Activated CD4-positive, CD25-positive, alpha-beta regulatory T cell (primary cell): Measurements from ENCODE around the gene PGGHG.
"Not testable (repeated sequence)": the region's sequence is repeated elsewhere in the genome, so short reads cannot be mapped to it uniquely, and the experiment has no call there.

Experiments
- DNase-seq, 4 experiments: peaks; one replicate each; lab custom pipeline; 2025; lab: John Stamatoyannopoulos, UW

PGGHG gene

DNA sequence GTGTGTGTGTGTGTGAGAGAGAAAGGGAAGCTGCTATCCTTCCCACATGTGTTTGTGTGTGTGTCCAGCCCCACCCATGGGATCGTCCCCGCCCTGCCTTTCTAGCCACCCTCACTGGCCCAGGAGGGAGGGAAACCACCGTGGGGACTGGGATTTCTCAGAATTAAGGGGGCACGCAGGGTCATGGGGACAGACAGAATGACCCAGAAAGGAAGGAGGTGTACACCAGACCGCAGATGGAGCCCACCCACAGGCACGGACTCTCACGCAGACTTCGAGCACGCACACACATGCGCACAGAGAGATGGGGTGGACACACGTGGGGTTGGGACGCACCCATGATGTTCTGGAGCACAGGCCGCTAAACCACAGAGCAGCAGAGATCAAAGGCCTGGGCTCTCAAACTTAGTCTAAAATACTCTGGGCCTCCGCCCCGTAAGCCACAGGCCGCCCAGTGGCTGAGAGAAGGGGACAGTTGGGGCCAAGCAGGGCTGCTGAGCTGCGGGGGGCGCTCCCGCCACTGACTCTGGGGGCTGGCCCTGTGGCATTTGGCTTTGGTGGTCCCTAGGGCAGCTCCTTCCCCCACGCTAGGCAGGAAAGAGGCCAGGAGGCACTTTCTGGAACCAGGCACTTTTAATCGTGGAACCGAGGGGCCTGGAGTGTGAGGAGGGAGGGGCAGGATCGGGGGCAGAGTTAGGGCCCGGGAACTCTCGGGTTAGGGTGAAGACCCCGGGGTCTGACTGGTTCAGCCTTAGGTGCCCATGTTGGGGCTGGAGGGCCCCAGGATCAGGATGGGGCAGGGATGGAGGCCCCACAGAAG is 8.9 kb downstream of the PGGHG start:
- DNase-seq, result no peak

- no peak for DNase-seq
Observed at GRCh38 chr11:298406-299065, 9.6 kb downstream of the PGGHG start.

GRCh38 chr11:299081-299891 is 10.4 kb downstream of the PGGHG start, which contains the start of gene IFITM5:
IFITM5 (minus strand) TSS chr11:299526; CDS start chr11:299490, 36 bp downstream.
- no peak for DNase-seq

DNA sequence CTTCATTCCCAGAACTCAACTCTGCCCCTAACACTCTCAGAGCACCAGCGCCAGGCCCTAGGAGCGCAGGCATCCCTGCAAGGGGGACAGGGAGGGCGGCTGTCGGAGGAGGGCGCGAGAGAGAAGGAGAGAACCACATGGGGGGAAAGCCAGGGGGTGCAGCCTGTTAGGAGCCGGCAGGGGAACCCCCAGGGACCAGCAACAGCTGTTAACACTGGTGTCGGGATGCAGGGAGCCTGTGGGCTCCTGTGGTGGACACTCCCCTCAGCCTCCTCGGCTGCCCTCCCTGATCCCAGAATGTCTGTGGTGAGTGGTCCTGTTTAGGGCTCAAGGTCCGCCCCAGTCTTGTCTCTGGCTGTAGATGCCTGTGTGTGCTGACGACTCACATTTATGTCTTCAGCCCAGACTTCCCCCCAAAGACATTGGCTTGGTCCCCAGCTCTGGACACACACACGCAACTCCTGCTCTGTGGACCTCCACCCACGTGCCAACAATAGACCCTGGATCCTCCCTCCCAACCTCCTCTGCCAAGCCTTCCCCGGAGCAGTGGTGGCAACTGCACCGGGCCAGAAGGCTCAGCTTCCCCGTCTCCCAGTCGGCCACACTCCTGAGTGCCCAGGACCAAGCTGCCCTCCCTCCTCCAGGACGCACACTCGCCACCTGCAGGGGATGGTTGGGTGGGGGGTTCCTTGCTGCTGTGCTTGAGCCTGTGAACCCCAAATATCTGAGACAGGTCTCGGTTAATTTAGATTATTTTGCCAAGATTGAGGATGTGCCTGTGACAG is 11.2 kb downstream of the PGGHG start:
- DNase-seq, result no peak

- no peak for DNase-seq
Observed at GRCh38 chr11:303363-303762, 14.4 kb downstream of the PGGHG start.

DNA sequence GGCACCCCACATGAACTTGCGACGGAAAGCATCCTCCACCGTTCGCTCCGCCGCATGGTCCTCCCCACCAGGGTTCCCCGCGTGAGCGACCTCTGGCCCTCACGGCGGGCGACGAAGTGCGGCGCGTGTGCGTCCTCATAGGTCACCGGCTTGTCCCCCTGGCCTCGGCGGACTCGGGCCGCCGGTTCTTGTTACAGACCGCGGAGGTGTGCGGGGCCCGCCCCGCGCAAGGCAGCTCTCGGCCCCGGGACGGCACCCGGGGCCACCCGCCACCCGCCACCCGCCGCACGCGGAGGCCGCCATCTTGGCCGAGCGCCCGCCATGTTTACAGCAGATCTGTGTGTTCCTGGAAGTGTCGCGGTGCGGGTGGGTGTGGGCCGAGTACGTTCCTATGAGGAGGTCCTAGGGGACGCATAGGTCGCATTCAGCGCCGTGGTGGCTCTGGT is 15.2 kb downstream of the PGGHG start:
- DNase-seq, result no peak

- no peak for DNase-seq
Observed at GRCh38 chr11:304915-305843, 16.3 kb downstream of the PGGHG start.

- no peak for DNase-seq
Observed at GRCh38 chr11:305844-306211, 16.9 kb downstream of the PGGHG start.

GRCh38 chr11:306645-307371 is 17.9 kb downstream of the PGGHG start:
- DNase-seq, result no peak

GRCh38 chr11:307766-308708 is 19.1 kb downstream of the PGGHG start, which contains the start of gene IFITM2:
IFITM2 (plus strand) TSS chr11:307816; CDS start chr11:308193, 377 bp downstream.
- DNase-seq, result not testable (repeated sequence)

- not testable (repeated sequence) for DNase-seq
Observed at GRCh38 chr11:308740-309665, 20.1 kb downstream of the PGGHG start.

- not testable (repeated sequence) for DNase-seq
Observed at GRCh38 chr11:309979-310572, 21.1 kb downstream of the PGGHG start.

GRCh38 chr11:311013-311748 is 22.3 kb downstream of the PGGHG start:
- not testable (repeated sequence) for DNase-seq

- DNase-seq, result no peak
Observed at GRCh38 chr11:312092-312816, 23.3 kb downstream of the PGGHG start.

GRCh38 chr11:313304-313786 is 24.4 kb downstream of the PGGHG start:
- no peak for DNase-seq
